Spleen (tissue), 7 donors: ENCODE measurements around the gene JAKMIP1.

Source experiments
- CTCF ChIP-seq, 11 experiments: fragments of 200-600 bp in 7 of 11; fragments of 450-650 bp in 4 of 11; sonication (generic) in 4 of 11; IDR thresholded peaks in 8 of 11; conservative IDR thresholded peaks in 3 of 11; 1 replicate in 7 of 11; 2 replicates in 4 of 11; pipeline versions ENCODE4 v1.4.0 to v1.8.0; 2016 to 2021; ENCODE audit warnings: antibody characterized with exemption in 11 of 11, inconsistent platforms in 4 of 11, mild to moderate bottlenecking in 1 of 11
- POLR2A ChIP-seq, 3 donors: fragments of 450-650 bp; IDR thresholded peaks; one replicate each; pipeline ENCODE4 v1.5.1; 2017; ENCODE audit warnings: antibody characterized with exemption in 3 of 3, mild to moderate bottlenecking in 1 of 3
- donor health status: DM: no; HTN: no; CAD: no; lungs with moderate emphysema.
- donor health status: DM: no; HTN: no; CAD: no.
- donor health status: DM: no; HTN: no; CAD: no.

DNA sequence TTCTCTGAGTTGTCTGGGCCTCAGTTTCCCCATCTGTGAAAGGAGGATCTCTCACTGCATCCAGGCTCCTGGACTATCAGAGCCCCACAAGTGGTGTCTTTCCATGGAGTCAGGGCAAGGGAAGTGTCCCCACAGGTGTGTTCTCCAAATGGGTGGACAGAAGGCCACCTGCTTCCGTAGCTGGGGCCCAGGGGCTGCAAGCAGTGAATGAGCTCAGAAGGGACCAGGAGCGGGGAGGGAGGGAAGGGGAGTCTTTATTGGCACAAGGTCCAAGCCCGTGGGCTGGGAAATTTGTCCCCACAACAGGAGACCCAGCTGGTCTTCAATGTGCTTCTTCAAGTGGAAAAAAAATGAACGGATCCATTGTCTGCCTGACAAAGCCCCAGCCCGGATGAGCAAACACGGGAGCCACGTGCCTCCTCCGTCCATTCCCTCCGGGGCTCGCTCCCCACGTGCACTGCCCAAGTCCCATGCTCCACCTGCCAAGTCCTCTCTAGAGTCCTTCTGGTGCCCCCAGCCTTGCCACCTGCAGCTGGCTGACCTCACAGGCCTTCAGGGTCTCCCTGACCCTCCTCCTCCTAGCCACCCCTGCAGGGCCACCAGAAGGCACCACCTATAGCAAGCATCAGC, 72.0 kb downstream of the JAKMIP1 start:
- no peak for TF ChIP-seq CTCF (IDR thresholded peaks at IDR 0.05 in 8 of 11, conservative IDR thresholded peaks at IDR 0.05 in 3 of 11)
- TF ChIP-seq POLR2A (IDR thresholded peaks at IDR 0.05) = no peak
